Measurements from ENCODE around the gene EEFSEC.

The EEFSEC gene

GRCh38 chr3:128380295-128380694, 227.0 kb downstream of the EEFSEC start:
- H3K4me3 ChIP-seq (replicated peaks; ENCODE audit: insufficient read depth, low read length) = no peak overlapping the region
- no peak for DNase-seq (ENCODE audit: low read depth in 1 of 2, low spot score in 1 of 2)
- no peak overlapping the region for H3K27ac ChIP-seq (replicated peaks)
- H3K27me3 ChIP-seq (ENCODE audit: insufficient read depth, poor library complexity, severe bottlenecking) = no peaks in the 10 kb centered on the region
- no peak for TF ChIP-seq GABPA (IDR thresholded peaks at IDR 0.05; ENCODE audit: low read depth)
- no peak for TF ChIP-seq SPI1 (IDR thresholded peaks at IDR 0.05; ENCODE audit: borderline replicate concordance, low read depth)
- no peak for TF ChIP-seq POLR2AphosphoS5 (IDR thresholded peaks at IDR 0.05; ENCODE audit: low read depth)
- no peak for TF ChIP-seq REST (IDR thresholded peaks at IDR 0.05; ENCODE audit: insufficient replicate concordance, low read depth)
- no peak for TF ChIP-seq CTCF (IDR thresholded peaks at IDR 0.05; ENCODE audit: insufficient read depth, low read length)

GRCh38 chr3:128380719-128381118, 227.4 kb downstream of the EEFSEC start:
- Histone ChIP-seq H3K27ac (replicated peaks) (no peak overlapping the region), H3K4me3 (replicated peaks; ENCODE audit: insufficient read depth, low read length) (no peak overlapping the region)

GRCh38 chr3:128381609-128382008, 228.3 kb downstream of the EEFSEC start:
- Histone ChIP-seq H3K27ac (replicated peaks) (no peak overlapping the region), H3K27me3 (ENCODE audit: insufficient read depth, poor library complexity, severe bottlenecking) (no peaks in the 10 kb centered on the region), H3K4me3 (replicated peaks; ENCODE audit: insufficient read depth, low read length) (no peak overlapping the region)
- TF ChIP-seq POLR2AphosphoS5 (IDR thresholded peaks at IDR 0.05; ENCODE audit: low read depth) (no peak), REST (IDR thresholded peaks at IDR 0.05; ENCODE audit: insufficient replicate concordance, low read depth) (no peak), GABPA (IDR thresholded peaks at IDR 0.05; ENCODE audit: low read depth) (no peak), CTCF (IDR thresholded peaks at IDR 0.05; ENCODE audit: insufficient read depth, low read length) (no peak), SPI1 (IDR thresholded peaks at IDR 0.05; ENCODE audit: borderline replicate concordance, low read depth) (no peak)
- no peak for DNase-seq (ENCODE audit: low read depth in 1 of 2, low spot score in 1 of 2)

More at GRCh38 chr3:128380719-128381118, 227.4 kb downstream of the EEFSEC start:
- no peak for DNase-seq (ENCODE audit: low read depth in 1 of 2, low spot score in 1 of 2)
- TF ChIP-seq POLR2AphosphoS5 (IDR thresholded peaks at IDR 0.05; ENCODE audit: low read depth) (no peak), REST (IDR thresholded peaks at IDR 0.05; ENCODE audit: insufficient replicate concordance, low read depth) (no peak), GABPA (IDR thresholded peaks at IDR 0.05; ENCODE audit: low read depth) (no peak), SPI1 (IDR thresholded peaks at IDR 0.05; ENCODE audit: borderline replicate concordance, low read depth) (no peak), CTCF (IDR thresholded peaks at IDR 0.05; ENCODE audit: insufficient read depth, low read length) (no peak)
- no peaks in the 10 kb centered on the region for H3K27me3 ChIP-seq (ENCODE audit: insufficient read depth, poor library complexity, severe bottlenecking)

All from HL-60 (cell line).